Epithelial cell of alveolus of lung (primary cell): ENCODE results near the gene ZNF296. TPM values are rescaled to one million over a fixed set of nuclear protein-coding genes. Genes with fewer than 3 reads are reported as not detected.

Experiments
- total RNA-seq: library from RNA; depleted of rRNA; stranded (reverse); fragments of >200 nt; gene quantifications from 2 replicates; pipeline ENCODE4 v1.2.1, GENCODE V29; 2015

Gene ZNF296
- total RNA-seq, result 0.26 and 1.5 TPM in 2 replicates

GRCh38 chr19:45076029-45076850, at the start of gene ZNF296:
Gene ZNF296 (minus strand): TSS chr19:45076478. CDS start chr19:45076373, 105 bp downstream.

GRCh38 chr19:45092747-45093678, 16.7 kb upstream of the ZNF296 start, which contains the start of gene PPP1R37:
Gene PPP1R37 (plus strand): TSS chr19:45093179. CDS start chr19:45093326, 147 bp downstream.

DNA sequence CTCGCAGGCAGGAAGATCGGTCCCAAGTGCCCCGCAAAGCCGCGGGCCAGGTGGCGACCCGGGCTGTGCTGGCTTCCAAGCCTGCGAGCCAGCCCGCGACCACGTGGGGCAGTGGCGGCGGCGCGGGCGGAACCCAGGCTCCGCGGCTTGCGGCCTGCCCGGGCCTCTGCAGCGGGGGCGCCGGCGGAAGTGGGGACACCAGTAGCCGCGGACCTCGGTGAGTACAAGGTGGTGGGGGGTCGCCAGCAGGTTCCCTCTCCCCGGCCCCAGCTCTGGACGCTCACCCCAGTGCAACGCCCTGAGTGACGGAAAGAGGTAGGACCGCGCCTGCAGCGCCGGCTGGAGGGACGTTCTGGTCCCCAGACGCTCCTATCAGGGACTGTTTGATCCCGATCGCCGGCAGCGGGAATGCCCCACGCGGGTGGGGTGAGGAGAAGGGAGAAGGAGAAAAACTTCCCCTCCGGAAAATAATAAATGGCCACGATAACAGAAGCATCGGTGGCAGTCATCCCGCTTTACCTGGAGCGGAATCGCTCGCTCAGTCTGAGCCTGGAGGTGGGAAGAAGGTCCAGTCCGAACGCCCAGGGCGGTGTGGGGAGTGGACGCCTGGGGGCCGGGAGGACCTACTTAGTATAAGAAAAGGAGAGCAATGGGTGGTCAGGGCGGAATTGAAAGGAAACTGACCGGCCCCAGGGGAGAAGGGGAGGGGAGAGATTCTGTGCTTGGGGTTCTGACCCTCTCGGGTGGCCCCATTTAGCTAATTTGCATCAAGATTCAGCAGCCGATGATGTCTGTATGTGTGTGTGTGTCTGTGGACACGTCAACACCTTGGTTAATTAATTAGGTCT, 3.0 kb upstream of the ZNF296 start, which contains the start of gene GEMIN7:
TSS of gene GEMIN7 (plus strand) at position 198 of the 848 bp plus-strand sequence. CDS start 10,855 bp downstream, outside the sequence.

GRCh38 chr19:45038931-45039893, 37.1 kb downstream of the ZNF296 start, which contains the start of gene CLASRP:
Gene CLASRP (plus strand): TSS chr19:45039045. CDS start chr19:45040213, 1,168 bp downstream.

Other genes starting within 250 kb of the ZNF296 start
- 164 and 177 TPM in 2 replicates for gene NECTIN2, start 230.2 kb downstream of the ZNF296 start, total RNA-seq
- gene TOMM40, start 185.2 kb downstream of the ZNF296 start, total RNA-seq, result 43.9 and 67.0 TPM in 2 replicates
- gene APOE, start 170.7 kb downstream of the ZNF296 start, total RNA-seq, result 12.5 and 510 TPM in 2 replicates
- 10.3 and 57.2 TPM in 2 replicates for gene APOC1, start 161.9 kb downstream of the ZNF296 start, total RNA-seq
- not detected in 2 replicates for gene APOC4, start 134.2 kb downstream of the ZNF296 start, total RNA-seq
- not detected in 2 replicates for gene APOC2, start 130.4 kb downstream of the ZNF296 start, total RNA-seq
- 48.2 and 88.1 TPM in 2 replicates for gene CLPTM1, start 121.1 kb downstream of the ZNF296 start, total RNA-seq
- 4.2 and 34.4 TPM in 2 replicates for gene RELB, start 75.0 kb downstream of the ZNF296 start, total RNA-seq
- gene CLASRP, start 37.4 kb downstream of the ZNF296 start, total RNA-seq, result 11.9 and 74.0 TPM in 2 replicates
- gene GEMIN7, start 2.8 kb upstream of the ZNF296 start, total RNA-seq, result 34.7 and 48.5 TPM in 2 replicates
- 16.2 and 32.3 TPM in 2 replicates for gene PPP1R37, start 16.7 kb upstream of the ZNF296 start, total RNA-seq
- under 0.01 and 0.16 TPM in 2 replicates for gene NKPD1, start 84.5 kb upstream of the ZNF296 start, total RNA-seq
- 14.1 and 33.1 TPM in 2 replicates for gene TRAPPC6A, start 101.8 kb upstream of the ZNF296 start, total RNA-seq
- 5.0 and 8.6 TPM in 2 replicates for gene BLOC1S3, start 102.3 kb upstream of the ZNF296 start, total RNA-seq
- gene EXOC3L2, start 168.9 kb upstream of the ZNF296 start, total RNA-seq, result 0.24 TPM in 1 of 2 replicates, not detected in the other
- 17.1 and 34.5 TPM in 2 replicates for gene MARK4, start 174.8 kb upstream of the ZNF296 start, total RNA-seq
- gene CKM, start 246.4 kb upstream of the ZNF296 start, total RNA-seq, result 6.0 TPM in 1 of 2 replicates, not detected in the other